Endothelial cell of umbilical vein (primary cell): ENCODE data around the gene CRTAP.

Source experiments
- EZH2 ChIP-seq: IDR thresholded peaks from 2 replicates; pipeline ENCODE4 v1.6.1; 2012; ENCODE audit warnings: borderline replicate concordance, low read depth, mild to moderate bottlenecking, moderate library complexity, low read length, inconsistent platforms; ENCODE audit not compliant: severe bottlenecking
- FOS ChIP-seq: IDR thresholded peaks from 2 replicates; pipeline ENCODE4 v1.6.1; 2011; ENCODE audit warnings: mild to moderate bottlenecking, low read length, moderate library complexity, borderline replicate concordance; ENCODE audit not compliant: insufficient read depth
- GATA2 ChIP-seq: IDR thresholded peaks from 2 replicates; pipeline ENCODE4 v1.7.0; 2011; ENCODE audit warnings: low read depth, mild to moderate bottlenecking, moderate library complexity, mixed read lengths, low read length; ENCODE audit not compliant: insufficient read length, insufficient read depth
- JUN ChIP-seq: IDR thresholded peaks from 2 replicates; pipeline ENCODE4 v1.6.1; 2011; ENCODE audit warnings: borderline replicate concordance, low read depth; ENCODE audit not compliant: insufficient read length, insufficient read depth
- MYC ChIP-seq: IDR thresholded peaks from one replicate; pipeline ENCODE4 v1.6.1; 2011; ENCODE audit warnings: mild to moderate bottlenecking, low read depth, low read length
- POLR2A ChIP-seq: IDR thresholded peaks from 2 replicates; pipeline ENCODE4 v1.6.1; 2012; ENCODE audit warnings: low read depth, mild to moderate bottlenecking, control low read depth, low read length
- POLR2AphosphoS5 ChIP-seq: IDR thresholded peaks from 2 replicates; pipeline ENCODE4 v1.6.1; 2012; ENCODE audit warnings: low read depth, mild to moderate bottlenecking, control low read depth, low read length, moderate library complexity; ENCODE audit not compliant: insufficient read depth
- TF ChIP-seq, protein P1 (sequence below), 2 donors: IDR thresholded peaks; 1 replicate in 1 of 2; 2 replicates in 1 of 2; pipeline ENCODE4 v1.5.1; 2011; ENCODE audit warnings: low read length in 2 of 2, mild to moderate bottlenecking in 2 of 2, moderate library complexity in 2 of 2, control low read depth in 1 of 2, inconsistent platforms in 1 of 2, low read depth in 1 of 2; ENCODE audit not compliant: insufficient read depth in 1 of 2; ENCODE audit errors: extremely low read depth in 1 of 2
- TF ChIP-seq, protein P2 (sequence below): IDR thresholded peaks from 2 replicates; pipeline ENCODE4 v1.6.1; 2011; ENCODE audit not compliant: insufficient read depth, insufficient read length

GRCh38 chr3:33130144-33130543, 16.3 kb downstream of the CRTAP start:
- TF ChIP-seq, protein P1, sequence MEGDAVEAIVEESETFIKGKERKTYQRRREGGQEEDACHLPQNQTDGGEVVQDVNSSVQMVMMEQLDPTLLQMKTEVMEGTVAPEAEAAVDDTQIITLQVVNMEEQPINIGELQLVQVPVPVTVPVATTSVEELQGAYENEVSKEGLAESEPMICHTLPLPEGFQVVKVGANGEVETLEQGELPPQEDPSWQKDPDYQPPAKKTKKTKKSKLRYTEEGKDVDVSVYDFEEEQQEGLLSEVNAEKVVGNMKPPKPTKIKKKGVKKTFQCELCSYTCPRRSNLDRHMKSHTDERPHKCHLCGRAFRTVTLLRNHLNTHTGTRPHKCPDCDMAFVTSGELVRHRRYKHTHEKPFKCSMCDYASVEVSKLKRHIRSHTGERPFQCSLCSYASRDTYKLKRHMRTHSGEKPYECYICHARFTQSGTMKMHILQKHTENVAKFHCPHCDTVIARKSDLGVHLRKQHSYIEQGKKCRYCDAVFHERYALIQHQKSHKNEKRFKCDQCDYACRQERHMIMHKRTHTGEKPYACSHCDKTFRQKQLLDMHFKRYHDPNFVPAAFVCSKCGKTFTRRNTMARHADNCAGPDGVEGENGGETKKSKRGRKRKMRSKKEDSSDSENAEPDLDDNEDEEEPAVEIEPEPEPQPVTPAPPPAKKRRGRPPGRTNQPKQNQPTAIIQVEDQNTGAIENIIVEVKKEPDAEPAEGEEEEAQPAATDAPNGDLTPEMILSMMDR (IDR thresholded peaks at IDR 0.05; ENCODE audit: extremely low read depth in 1 of 2, insufficient read depth in 1 of 2, low read depth in 1 of 2, low read length in 2 of 2) = no peak
- TF ChIP-seq EZH2 (no peak), POLR2A (no peak), JUN (no peak), POLR2AphosphoS5 (no peak), GATA2 (no peak), FOS (no peak), MYC (no peak)
- TF ChIP-seq, protein P2, sequence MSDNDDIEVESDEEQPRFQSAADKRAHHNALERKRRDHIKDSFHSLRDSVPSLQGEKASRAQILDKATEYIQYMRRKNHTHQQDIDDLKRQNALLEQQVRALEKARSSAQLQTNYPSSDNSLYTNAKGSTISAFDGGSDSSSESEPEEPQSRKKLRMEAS = no peak
